Upper lobe of left lung (tissue), 6 donors: Measurements from ENCODE around the gene PFDN1. TPM values are rescaled to one million over a fixed set of nuclear protein-coding genes. Genes with fewer than 3 reads are reported as not detected.

Experiments used
- ATAC-seq, 2 donors: fragments of 200-7000 bp; cut with Tn5 transposase; one replicate each; pipeline ENCODE4 v1.9.1; 2022; ENCODE audit warnings: mild to moderate bottlenecking in 2 of 2, moderate library complexity in 2 of 2; ENCODE audit not compliant: low FRiP score in 2 of 2
- DNase-seq, 2 donors: peaks; one replicate each; pipeline ENCODE4 v3.0.0-alpha.2; 2019 to 2020
- H3K27ac ChIP-seq, 4 donors: fragments of 200-600 bp; sonication (generic); one replicate each; pipeline ENCODE4 v1.5.1; 2016 to 2019
- H3K27me3 ChIP-seq, 4 donors: fragments of 200-600 bp; sonication (generic); one replicate each; pipeline ENCODE4 v1.5.1; 2017 to 2019
- H3K36me3 ChIP-seq, 4 donors: fragments of 200-600 bp; sonication (generic); one replicate each; pipeline ENCODE4 v1.5.1; 2016 to 2019
- H3K4me1 ChIP-seq, 4 donors: fragments of 200-600 bp; sonication (generic); one replicate each; pipeline ENCODE4 v1.5.1; 2018 to 2019
- H3K4me3 ChIP-seq, 4 donors: fragments of 200-600 bp; sonication (generic); one replicate each; pipeline ENCODE4 v1.5.1; 2017 to 2019; ENCODE audit warnings: mild to moderate bottlenecking in 2 of 4, moderate library complexity in 1 of 4
- H3K9me3 ChIP-seq, 4 donors: fragments of 200-600 bp; sonication (generic); one replicate each; pipeline ENCODE4 v1.5.1; 2018 to 2019
- CTCF ChIP-seq, 6 experiments: fragments of 450-650 bp in 4 of 6; fragments of 200-600 bp in 2 of 6; sonication (generic) in 2 of 6; IDR thresholded peaks; one replicate each; pipeline ENCODE4 v1.5.1; 2016 to 2019; ENCODE audit warnings: antibody characterized with exemption in 6 of 6
- EP300 ChIP-seq, 4 donors: sonication (generic); formaldehyde crosslinking; IDR thresholded peaks; one replicate each; pipeline ENCODE4 v1.5.1; 2017; ENCODE audit warnings: antibody characterized with exemption in 4 of 4, control low read depth in 2 of 4
- POLR2A ChIP-seq, 4 donors: fragments of 450-650 bp; IDR thresholded peaks; one replicate each; pipeline ENCODE4 v1.5.1; 2016 to 2017; ENCODE audit warnings: antibody characterized with exemption in 4 of 4, mild to moderate bottlenecking in 2 of 4
- POLR2AphosphoS5 ChIP-seq, 2 donors: sonication (generic); formaldehyde crosslinking; IDR thresholded peaks; one replicate each; pipeline ENCODE4 v1.5.1; 2017; ENCODE audit warnings: antibody characterized with exemption in 2 of 2
- WGBS, 2 donors: methylation state at CpG; one replicate each; pipeline ENCODE4 v1.1.5; 2017 to 2018; 5-methylcytosine and 5-hydroxymethylcytosine counted together
- total RNA-seq, 6 donors: library from RNA; depleted of rRNA in 4 of 6; stranded (reverse); fragments of >200 nt in 4 of 6; gene quantifications; one replicate each; pipeline versions ENCODE4 v1.1.0 to v1.2.1, GENCODE V29; 2016 to 2021
- donor health status: DM: no; HTN: no; CAD: no; lungs with moderate emphysema.
- donor health status: DM: no; HTN: yes; CAD: no; lungs with severe emphysema.

The PFDN1 gene
- total RNA-seq, 6 donors from 2014 or later = 44.7 to 128 (median 87.7) TPM

- Histone ChIP-seq H3K9me3 (no peaks in the 10 kb centered on the region), H3K4me1 (peaks cover 11 to 29% (median 28%) of the 10 kb centered on the region in 4 donors), H3K27ac (no peak overlapping the region), H3K36me3 (no peaks in the 10 kb centered on the region), H3K27me3 (no peaks in the 10 kb centered on the region), H3K4me3 (no peak overlapping the region)
- 70 to 75% methylated on average over 7 of the region's 7 CpGs for WGBS, 2 donors
- no peak for ATAC-seq
- TF ChIP-seq CTCF (IDR thresholded peaks at IDR 0.05) = no peak
- no peak for TF ChIP-seq POLR2AphosphoS5 (IDR thresholded peaks at IDR 0.05)
- no peak for DNase-seq
These were observed 14.9 kb downstream of the PFDN1 start for GRCh38 chr5:140287801-140288521.

DNA sequence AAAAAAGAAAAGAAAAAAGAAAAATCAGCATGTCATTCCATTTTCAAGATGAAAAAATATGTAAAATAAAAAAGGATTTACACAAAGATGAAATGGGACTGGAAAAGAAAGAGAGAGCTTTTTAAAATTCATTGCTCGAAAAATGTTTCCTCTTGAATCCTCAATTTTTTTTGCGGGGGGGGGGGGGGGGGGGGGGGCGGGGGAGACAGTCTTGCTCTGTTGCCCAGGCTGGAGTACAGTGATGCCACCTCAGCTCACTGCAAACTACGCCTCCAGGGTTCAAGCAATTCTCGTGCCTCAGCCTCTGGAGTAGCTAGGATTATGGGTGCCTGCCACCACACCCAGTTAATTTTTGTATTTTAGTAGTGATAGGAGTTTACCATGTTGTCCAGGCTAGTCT, 16.5 kb downstream of the PFDN1 start:
- Histone ChIP-seq H3K4me3 (no peak overlapping the region), H3K27me3 (no peaks in the 10 kb centered on the region), H3K9me3 (no peaks in the 10 kb centered on the region), H3K27ac (no peak overlapping the region), H3K4me1 (peaks cover 3 to 16% (median 13%) of the 10 kb centered on the region in 4 donors), H3K36me3 (no peaks in the 10 kb centered on the region)
- TF ChIP-seq POLR2A (IDR thresholded peaks at IDR 0.05) = no peak
- TF ChIP-seq CTCF (IDR thresholded peaks at IDR 0.05) = no peak
- TF ChIP-seq EP300 (IDR thresholded peaks at IDR 0.05) = no peak
- TF ChIP-seq POLR2AphosphoS5 (IDR thresholded peaks at IDR 0.05) = no peak
- DNase-seq (no peak), ATAC-seq (no peak)
- WGBS, 2 donors = 71 to 90% methylated on average over 4 of the region's 5 CpGs

GRCh38 chr5:140284013-140284412, 18.9 kb downstream of the PFDN1 start:
- no peaks in the 10 kb centered on the region for H3K27me3 ChIP-seq
- peaks cover 0 to 9% (median 2%) of the 10 kb centered on the region in 4 donors for H3K36me3 ChIP-seq
- H3K4me3 ChIP-seq = no peak overlapping the region
- no peak overlapping the region for H3K27ac ChIP-seq
- H3K9me3 ChIP-seq = no peaks in the 10 kb centered on the region
- DNase-seq (no peak), ATAC-seq (no peak)
- TF ChIP-seq CTCF (IDR thresholded peaks at IDR 0.05) = no peak
- no peak for TF ChIP-seq POLR2A (IDR thresholded peaks at IDR 0.05)
- no peak for TF ChIP-seq EP300 (IDR thresholded peaks at IDR 0.05)
- TF ChIP-seq POLR2AphosphoS5 (IDR thresholded peaks at IDR 0.05) = no peak
- H3K4me1 ChIP-seq = peaks cover 0 to 13% (median 8%) of the 10 kb centered on the region in 4 donors
- WGBS, 2 donors = 84 to 91% methylated on average over 3 of the region's 3 CpGs

DNA sequence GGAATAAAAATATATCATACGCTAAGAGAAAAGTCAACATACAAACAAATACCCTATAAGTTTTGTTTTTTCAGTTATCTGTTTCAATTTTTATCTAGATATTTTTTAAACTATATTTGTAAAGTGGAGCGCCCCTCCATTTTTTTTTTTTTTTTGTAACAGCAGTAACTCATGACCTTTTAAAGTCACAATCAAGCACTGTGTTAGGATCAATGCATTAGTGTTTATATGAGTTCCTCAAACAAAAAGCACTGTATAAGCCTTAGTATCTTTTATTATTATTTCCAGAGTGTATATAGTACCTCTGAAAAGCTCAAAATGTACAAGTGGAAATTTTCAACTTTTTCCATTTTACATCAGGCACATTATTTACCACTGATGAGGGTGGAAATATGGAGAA, 20.6 kb downstream of the PFDN1 start:
- no peak for ATAC-seq
- no peak for DNase-seq
- no peaks in the 10 kb centered on the region for H3K9me3 ChIP-seq
- WGBS, 2 donors = 96 to 100% methylated on average over 2 of the region's 2 CpGs
- TF ChIP-seq EP300 (IDR thresholded peaks at IDR 0.05) = no peak
- TF ChIP-seq POLR2AphosphoS5 (IDR thresholded peaks at IDR 0.05) = no peak
- no peak for TF ChIP-seq CTCF (IDR thresholded peaks at IDR 0.05)
- no peak for TF ChIP-seq POLR2A (IDR thresholded peaks at IDR 0.05)
- H3K27me3 ChIP-seq = no peaks in the 10 kb centered on the region
- no peak overlapping the region for H3K4me3 ChIP-seq
- peaks cover 0 to 15% (median 2%) of the 10 kb centered on the region in 4 donors for H3K36me3 ChIP-seq
- H3K27ac ChIP-seq = no peak overlapping the region
- H3K4me1 ChIP-seq = peaks cover 0 to 13% (median 8%) of the 10 kb centered on the region in 4 donors

GRCh38 chr5:140275837-140276236, 27.1 kb downstream of the PFDN1 start:
- Histone ChIP-seq H3K4me3 (no peak overlapping the region), H3K27ac (no peak overlapping the region), H3K9me3 (no peaks in the 10 kb centered on the region), H3K27me3 (no peaks in the 10 kb centered on the region), H3K36me3 (peaks cover 0 to 15% (median 2%) of the 10 kb centered on the region in 4 donors), H3K4me1 (peaks cover 0 to 18% (median 15%) of the 10 kb centered on the region in 4 donors)
- DNase-seq (no peak), ATAC-seq (no peak)
- no peak for TF ChIP-seq POLR2AphosphoS5 (IDR thresholded peaks at IDR 0.05)
- no peak for TF ChIP-seq EP300 (IDR thresholded peaks at IDR 0.05)
- TF ChIP-seq CTCF (IDR thresholded peaks at IDR 0.05) = no peak
- no peak for TF ChIP-seq POLR2A (IDR thresholded peaks at IDR 0.05)
